GM18507 (cell line): ENCODE data around the gene LEF1.
A peak's percentile ranks its signal among the peaks of the same experiment; 100 is the strongest.
"Not testable (repeated sequence)": the region's sequence is repeated elsewhere in the genome, so short reads cannot be mapped to it uniquely, and the experiment has no call there.

ENCODE experiments used
- DNase-seq: peaks from one replicate; pipeline ENCODE4 v3.0.0; 2011; ENCODE audit warnings: low read depth; ENCODE audit not compliant: insufficient read length; ENCODE audit errors: extremely low spot score
- FAIRE-seq: peaks from 2 replicates; lab custom pipeline; 2011; peaks lifted over from hg19 to GRCh38; lab: Jason Lieb, UNC

The LEF1 gene

GRCh38 chr4:108018040-108018883 is 150.5 kb downstream of the LEF1 start:
- DNase-seq (peak; percentile 32), FAIRE-seq (peak; percentile 89)

DNA sequence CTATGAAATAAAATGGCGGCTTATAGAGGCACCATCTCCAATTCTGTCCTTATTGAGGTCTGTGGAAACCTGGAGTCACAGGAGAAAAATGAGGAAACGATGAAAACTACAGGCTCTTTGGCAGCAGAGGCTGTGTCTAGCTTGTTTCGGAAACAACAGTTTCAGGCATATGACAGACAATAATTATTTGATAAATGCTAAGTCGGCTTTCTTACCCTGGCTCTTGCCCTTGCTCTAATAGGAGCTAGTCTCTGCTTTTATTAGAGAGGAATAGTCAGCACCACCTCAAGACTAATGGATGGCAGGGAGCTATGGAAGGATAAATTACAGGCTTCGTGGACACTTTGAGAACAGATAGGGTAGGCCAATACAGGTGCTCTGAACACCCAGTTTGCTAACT is 154.8 kb downstream of the LEF1 start:
- DNase-seq, result no peak
- FAIRE-seq, result no peak

- FAIRE-seq (no peak), DNase-seq (no peak)
Measured at GRCh38 chr4:108013327-108013726, 155.4 kb downstream of the LEF1 start.

- FAIRE-seq, DNase-seq: not testable (repeated sequence)
Measured at GRCh38 chr4:108012382-108012781, 156.3 kb downstream of the LEF1 start.

DNA sequence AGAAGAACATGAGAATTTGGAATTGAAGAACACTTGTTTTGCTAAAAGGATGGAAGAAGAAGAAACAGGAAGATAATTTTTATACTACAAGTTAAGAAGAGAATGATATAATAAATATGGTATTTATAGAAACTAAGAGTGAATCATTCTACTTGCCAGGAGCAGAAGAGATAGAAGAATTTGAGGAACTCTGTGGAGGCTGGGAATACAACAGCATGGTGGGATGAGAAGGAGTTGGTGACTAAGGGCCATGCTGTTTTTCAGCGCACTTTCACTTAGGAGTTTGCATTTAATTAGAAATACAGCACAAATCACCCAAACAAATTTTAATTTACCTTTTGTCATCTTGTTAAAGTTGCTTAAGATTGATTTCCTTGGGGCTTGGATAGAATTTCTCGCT is 158.6 kb downstream of the LEF1 start:
- FAIRE-seq (no peak), DNase-seq (no peak)

DNA sequence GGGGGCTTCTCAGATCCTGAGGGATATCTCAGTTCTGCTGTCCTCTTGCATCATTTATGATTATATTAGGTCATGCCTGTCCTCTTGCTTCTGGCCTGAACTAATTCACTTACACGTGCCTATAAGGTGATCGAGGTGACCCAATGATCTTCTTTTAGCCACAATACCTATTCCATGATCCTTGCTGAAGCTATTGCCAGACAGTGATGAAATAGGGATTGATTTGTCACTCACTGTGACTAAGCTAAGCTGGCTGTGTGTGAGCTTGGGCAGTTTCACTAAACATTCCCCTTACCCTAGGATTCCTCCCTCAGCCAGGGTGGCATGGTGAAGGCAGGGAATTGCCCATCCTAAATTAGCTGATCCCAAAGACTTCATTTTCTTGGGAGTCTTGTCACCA is 160.0 kb downstream of the LEF1 start:
- FAIRE-seq, result no peak

DNA sequence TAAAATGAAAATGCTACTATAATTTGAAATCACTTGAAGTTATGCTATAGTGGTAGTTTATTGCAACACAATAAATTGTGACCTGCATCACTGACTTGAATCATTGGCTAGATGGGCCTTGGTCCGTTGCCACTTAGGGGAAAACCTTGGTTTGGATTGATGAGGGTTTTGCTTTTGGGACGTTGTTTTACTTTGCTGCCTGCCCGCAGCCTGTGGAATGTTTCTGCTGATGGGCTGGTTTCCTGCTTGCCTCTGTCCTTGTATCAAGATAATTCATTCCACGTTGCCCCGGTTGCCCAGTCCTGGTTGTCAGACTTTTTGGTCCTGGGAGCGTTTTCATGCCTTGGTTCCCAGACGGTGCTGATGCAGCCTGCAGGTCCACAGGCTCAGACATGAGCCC is 160.7 kb downstream of the LEF1 start:
- no peak for DNase-seq
- FAIRE-seq, result no peak

More for the DNA sequence above, 160.0 kb downstream of the LEF1 start:
- DNase-seq, result no peak

DNA sequence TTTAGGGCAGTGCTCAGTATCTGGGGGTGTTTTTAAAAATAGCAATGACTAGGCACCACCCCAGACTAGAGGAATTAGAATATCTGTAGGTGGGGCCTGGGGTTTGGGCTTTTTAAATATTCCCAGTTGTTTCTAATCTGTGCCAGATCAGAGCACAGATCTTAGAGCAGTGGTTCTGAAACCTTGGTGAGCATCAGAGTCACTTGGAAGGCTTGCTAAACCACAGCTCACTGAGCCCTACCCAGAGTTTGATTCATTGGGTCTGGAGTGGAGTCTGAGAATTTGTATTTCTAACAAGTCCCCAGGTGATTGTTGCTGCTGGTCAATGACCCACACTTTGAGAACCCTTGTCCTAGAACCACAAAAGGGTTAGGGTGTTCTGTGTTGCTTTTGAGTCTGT is 162.4 kb downstream of the LEF1 start:
- no peak for DNase-seq
- no peak for FAIRE-seq

GRCh38 chr4:108005807-108006206 is 162.9 kb downstream of the LEF1 start:
- DNase-seq (no peak), FAIRE-seq (no peak)

DNA sequence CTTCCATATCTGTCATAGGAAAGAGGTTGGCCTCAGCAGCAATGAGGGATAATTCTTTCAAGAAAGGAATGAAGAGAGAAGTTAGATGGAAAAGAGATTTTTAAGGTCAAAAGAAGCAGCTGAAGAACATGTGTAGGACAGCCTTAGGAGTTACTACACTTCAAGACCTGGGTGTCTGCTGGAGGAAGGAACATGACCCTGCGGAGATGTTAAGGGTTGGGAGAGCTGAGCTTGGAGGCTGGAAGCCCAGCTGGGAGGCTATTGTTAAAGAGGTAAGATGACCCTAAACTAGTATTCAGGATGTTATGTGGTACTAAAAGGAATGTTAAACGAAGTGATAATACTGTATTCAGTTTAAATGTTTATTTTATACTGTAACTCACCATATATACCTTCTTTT is 164.1 kb downstream of the LEF1 start:
- no peak for FAIRE-seq

GRCh38 chr4:108003982-108004515 is 164.7 kb downstream of the LEF1 start:
- no peak for FAIRE-seq
- DNase-seq, result no peak

More for the DNA sequence above, 164.1 kb downstream of the LEF1 start:
- no peak for DNase-seq

DNA sequence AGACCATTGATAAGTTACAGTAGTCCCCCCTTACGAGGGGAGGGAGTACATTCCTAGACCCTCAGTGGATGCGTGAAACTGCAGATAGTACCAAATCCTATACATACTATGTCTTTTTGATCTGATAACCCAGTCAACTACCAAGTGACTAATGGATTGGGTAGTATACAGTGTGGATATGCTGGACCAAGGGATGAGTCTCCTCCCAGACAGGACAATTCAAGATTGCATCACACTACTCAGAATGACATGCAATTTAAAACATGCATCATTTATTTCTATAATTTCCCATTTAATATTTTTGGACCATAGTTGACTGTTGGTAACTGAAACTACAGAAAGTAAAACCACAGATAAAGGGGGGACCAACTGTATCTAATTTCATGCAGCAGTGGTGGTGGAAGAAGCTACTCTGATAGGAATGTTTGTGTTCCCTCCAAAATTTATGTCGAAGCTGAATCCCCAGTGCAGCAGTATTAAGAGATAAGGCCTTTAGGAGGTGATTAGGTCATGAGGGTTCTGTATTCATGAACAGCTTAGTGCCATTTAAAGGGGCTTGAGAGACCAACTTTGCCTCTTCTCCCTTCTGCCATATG is 167.1 kb downstream of the LEF1 start:
- no peak for DNase-seq
- FAIRE-seq, result no peak

GRCh38 chr4:107999932-108000539 is 168.7 kb downstream of the LEF1 start:
- FAIRE-seq, result no peak
- DNase-seq, result no peak

DNA sequence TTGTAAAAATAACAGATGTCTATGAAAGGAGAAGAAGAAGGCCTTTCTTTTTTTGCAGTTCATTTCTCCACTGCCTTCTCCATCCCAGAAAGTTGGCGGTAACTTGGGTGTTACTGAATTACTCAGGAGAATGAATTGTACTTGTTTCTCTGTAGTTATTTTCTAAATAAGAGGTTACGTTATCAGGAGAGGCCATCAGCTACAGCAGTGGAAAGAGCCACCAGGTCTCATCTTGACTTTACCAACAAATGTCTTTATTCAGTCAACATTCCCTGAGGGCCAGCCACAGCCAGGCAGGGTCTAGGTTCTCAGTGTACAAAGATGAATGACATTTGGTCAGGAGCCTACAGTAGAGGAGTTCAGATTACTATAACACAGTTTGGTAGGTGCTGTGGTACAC is 170.9 kb downstream of the LEF1 start:
- no peak for FAIRE-seq
- no peak for DNase-seq
